Neural progenitor cell (in vitro differentiated cells): ENCODE data around the gene BCL2L2.

Experiments used
- CTCF ChIP-seq: fragments of 200-600 bp; sonication (generic); IDR thresholded peaks from 2 replicates; pipeline ENCODE4 v1.5.1; 2017; ENCODE audit warnings: antibody characterized with exemption, mild to moderate bottlenecking
- EZH2 ChIP-seq: fragments of 200-600 bp; sonication (generic); IDR thresholded peaks from 2 replicates; pipeline ENCODE4 v1.6.1; 2017; ENCODE audit warnings: antibody characterized with exemption, mild to moderate bottlenecking, moderate library complexity
- EZH2phosphoT487 ChIP-seq: fragments of 200-600 bp; sonication (generic); IDR thresholded peaks from 2 replicates; pipeline ENCODE4 v1.6.1; 2017; ENCODE audit warnings: antibody characterized with exemption

- no peak for TF ChIP-seq CTCF
- no peak for TF ChIP-seq EZH2
- no peak for TF ChIP-seq EZH2phosphoT487
These were observed 37.4 kb upstream of the BCL2L2 start for GRCh38 chr14:23269193-23269592.
